Measurements from ENCODE around the gene TMEM171. TPM values are rescaled to one million over a fixed set of nuclear protein-coding genes. Genes with fewer than 3 reads are reported as not detected.

The TMEM171 gene
- total RNA-seq, 1 experiment from 2014 or later = 2.1 TPM

- no peak for ATAC-seq
- no peak overlapping the region for H3K4me3 ChIP-seq (ENCODE audit: low read depth in 2 of 2, low read length in 2 of 2)
- no peak for DNase-seq (ENCODE audit: low read depth, low spot score)
- in situ Hi-C loops (cut with HindIII; ENCODE audit: low pct_unique_long_range_greater_than_20kb, low sequenced_read_pairs) (no loop called here), intact Hi-C loops (cut with micrococcal nuclease; ENCODE audit: unreplicated experiment) (no loop called here)
- TF ChIP-seq REST (IDR thresholded peaks at IDR 0.05; ENCODE audit: insufficient read depth in 1 of 2, low read depth in 2 of 2, low read length in 1 of 2) = no peak
- TF ChIP-seq POLR2AphosphoS5 (IDR thresholded peaks at IDR 0.05; ENCODE audit: low read depth, low read length) = no peak
- TF ChIP-seq CTCF (IDR thresholded peaks at IDR 0.05) = no peak
- no peak overlapping the region for H3K27ac ChIP-seq (ENCODE audit: low read length)
- H3K36me3 ChIP-seq (ENCODE audit: control insufficient read depth, insufficient read depth, low read length) = no peaks in the 10 kb centered on the region
- CTCF ChIA-PET = no interaction called here
- no peaks in the 10 kb centered on the region for H3K9me3 ChIP-seq (ENCODE audit: control insufficient read depth, insufficient read depth, low read depth, low read length)
- POLR2A ChIA-PET = no interaction called here
- no peaks in the 10 kb centered on the region for H3K4me1 ChIP-seq (ENCODE audit: control insufficient read depth, insufficient read depth, low read length)
- H3K27me3 ChIP-seq (ENCODE audit: control insufficient read depth, insufficient read depth, low read length) = no peaks in the 10 kb centered on the region
- BruUV-seq (replicated peaks) = no TSS peak
Observed at GRCh38 chr5:73155271-73156222, 35.2 kb downstream of the TMEM171 start.

GRCh38 chr5:73157414-73158303 lies 37.3 kb downstream of the TMEM171 start:
- DNase-seq (ENCODE audit: low read depth, low spot score) (no peak), ATAC-seq (no peak)
- no peaks in the 10 kb centered on the region for H3K4me1 ChIP-seq (ENCODE audit: control insufficient read depth, insufficient read depth, low read length)
- H3K27ac ChIP-seq (ENCODE audit: low read length) = no peak overlapping the region
- H3K27me3 ChIP-seq (ENCODE audit: control insufficient read depth, insufficient read depth, low read length) = no peaks in the 10 kb centered on the region
- intact Hi-C loops (cut with micrococcal nuclease; ENCODE audit: unreplicated experiment) = no loop called here
- no peak overlapping the region for H3K4me3 ChIP-seq (ENCODE audit: low read depth in 2 of 2, low read length in 2 of 2)
- in situ Hi-C loops (cut with HindIII; ENCODE audit: low pct_unique_long_range_greater_than_20kb, low sequenced_read_pairs) = no loop called here
- CTCF ChIA-PET = interaction anchor here (0.5 kb wide), 1 partner anchor 797 kb away, joined by 3 read pairs; no protein-coding TSS in a partner anchor
- no peak for TF ChIP-seq POLR2AphosphoS5 (IDR thresholded peaks at IDR 0.05; ENCODE audit: low read depth, low read length)
- no peak for TF ChIP-seq REST (IDR thresholded peaks at IDR 0.05; ENCODE audit: insufficient read depth in 1 of 2, low read depth in 2 of 2, low read length in 1 of 2)
- no peak for TF ChIP-seq TCF7L2 (IDR thresholded peaks at IDR 0.05; ENCODE audit: low read depth, low read length)
- no peak for TF ChIP-seq CTCF (IDR thresholded peaks at IDR 0.05)
- no peak for TF ChIP-seq SIN3A (IDR thresholded peaks at IDR 0.05; ENCODE audit: borderline replicate concordance, insufficient read depth, low read depth, low read length)
- no peaks in the 10 kb centered on the region for H3K36me3 ChIP-seq (ENCODE audit: control insufficient read depth, insufficient read depth, low read length)
- BruUV-seq (replicated peaks) = no TSS peak
- H3K9me3 ChIP-seq (ENCODE audit: control insufficient read depth, insufficient read depth, low read depth, low read length) = no peaks in the 10 kb centered on the region
- POLR2A ChIA-PET = interaction anchor here (0.6 kb wide), 1 partner anchor 29 kb away, joined by 17 read pairs; no protein-coding TSS in a partner anchor
